ENCODE results near the gene ZHX3. TPM values are rescaled to one million over a fixed set of nuclear protein-coding genes. Genes with fewer than 3 reads are reported as not detected.

ZHX3 gene
- total RNA-seq, 1 donor from 2014 or later: 16.3 TPM

DNA sequence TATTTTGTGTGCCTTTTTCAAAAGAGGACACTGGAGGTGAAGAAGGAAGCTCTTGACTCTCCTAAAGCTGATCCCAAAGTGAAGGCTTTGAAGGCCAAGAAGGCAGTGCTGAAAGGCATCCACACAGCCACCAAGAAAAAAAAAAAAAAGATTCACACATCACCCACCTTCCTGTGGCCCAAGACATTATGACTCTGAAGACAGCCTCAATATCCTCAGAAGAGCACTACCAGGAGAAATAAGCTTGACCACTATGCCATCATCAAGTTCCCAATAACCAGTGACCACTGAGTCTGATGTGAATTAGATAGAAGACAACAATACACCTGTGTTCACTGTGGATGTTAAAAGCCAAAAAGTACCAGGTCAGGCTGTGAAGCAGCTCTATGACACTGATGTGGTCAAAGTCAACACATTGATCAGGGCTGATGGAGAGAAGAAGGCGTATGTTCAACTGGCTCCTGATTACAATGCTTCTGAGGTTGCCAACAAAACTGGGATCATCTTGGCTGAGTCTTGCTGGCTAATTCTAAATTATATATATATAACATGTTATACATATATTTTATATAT lies 120.8 kb downstream of the ZHX3 start:
- TF ChIP-seq, protein P1, sequence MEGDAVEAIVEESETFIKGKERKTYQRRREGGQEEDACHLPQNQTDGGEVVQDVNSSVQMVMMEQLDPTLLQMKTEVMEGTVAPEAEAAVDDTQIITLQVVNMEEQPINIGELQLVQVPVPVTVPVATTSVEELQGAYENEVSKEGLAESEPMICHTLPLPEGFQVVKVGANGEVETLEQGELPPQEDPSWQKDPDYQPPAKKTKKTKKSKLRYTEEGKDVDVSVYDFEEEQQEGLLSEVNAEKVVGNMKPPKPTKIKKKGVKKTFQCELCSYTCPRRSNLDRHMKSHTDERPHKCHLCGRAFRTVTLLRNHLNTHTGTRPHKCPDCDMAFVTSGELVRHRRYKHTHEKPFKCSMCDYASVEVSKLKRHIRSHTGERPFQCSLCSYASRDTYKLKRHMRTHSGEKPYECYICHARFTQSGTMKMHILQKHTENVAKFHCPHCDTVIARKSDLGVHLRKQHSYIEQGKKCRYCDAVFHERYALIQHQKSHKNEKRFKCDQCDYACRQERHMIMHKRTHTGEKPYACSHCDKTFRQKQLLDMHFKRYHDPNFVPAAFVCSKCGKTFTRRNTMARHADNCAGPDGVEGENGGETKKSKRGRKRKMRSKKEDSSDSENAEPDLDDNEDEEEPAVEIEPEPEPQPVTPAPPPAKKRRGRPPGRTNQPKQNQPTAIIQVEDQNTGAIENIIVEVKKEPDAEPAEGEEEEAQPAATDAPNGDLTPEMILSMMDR (conservative IDR thresholded peaks at IDR 0.05): no peak
- Mint-ChIP-seq H3K4me1 (ENCODE audit: unreplicated experiment) (no peaks in the 10 kb centered on the region), H3K36me3 (peaks cover 27% of the 10 kb centered on the region), H3K27ac (no peak overlapping the region), H3K27me3 (no peaks in the 10 kb centered on the region), H3K9me3 (peaks cover 26% of the 10 kb centered on the region), H3K4me3 (no peak overlapping the region)
- DNase-seq (ENCODE audit: extremely low spot score, unreplicated experiment): no peak

DNA sequence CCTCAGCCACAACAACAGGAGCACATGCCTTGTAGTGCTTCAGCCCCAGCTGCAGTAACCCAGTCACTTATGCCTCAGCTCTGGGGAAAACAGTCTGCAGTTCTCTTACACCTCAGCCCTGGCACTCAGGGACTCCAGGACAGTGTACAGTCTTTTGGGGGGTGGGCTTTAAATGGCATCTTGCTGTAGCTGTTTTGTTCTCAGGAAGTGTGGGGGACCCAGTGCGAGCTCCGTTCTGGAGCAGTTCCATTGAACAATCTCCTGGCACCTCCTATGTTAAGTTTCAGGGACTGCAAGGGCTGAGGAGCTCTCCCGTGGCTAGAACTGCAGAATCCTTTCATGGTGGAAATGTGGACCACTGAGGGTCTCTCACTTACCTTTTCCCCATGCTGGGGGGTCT lies 125.0 kb downstream of the ZHX3 start:
- H3K4me3 Mint-ChIP-seq: no peak overlapping the region
- H3K4me1 Mint-ChIP-seq (ENCODE audit: unreplicated experiment): no peaks in the 10 kb centered on the region
- no peak overlapping the region for H3K27ac Mint-ChIP-seq
- DNase-seq (ENCODE audit: extremely low spot score, unreplicated experiment): no peak
- TF ChIP-seq, protein P1 (conservative IDR thresholded peaks at IDR 0.05): no peak
- H3K9me3 Mint-ChIP-seq: peaks cover 33% of the 10 kb centered on the region
- peaks cover 11% of the 10 kb centered on the region for H3K36me3 Mint-ChIP-seq
- H3K27me3 Mint-ChIP-seq: no peaks in the 10 kb centered on the region

DNA sequence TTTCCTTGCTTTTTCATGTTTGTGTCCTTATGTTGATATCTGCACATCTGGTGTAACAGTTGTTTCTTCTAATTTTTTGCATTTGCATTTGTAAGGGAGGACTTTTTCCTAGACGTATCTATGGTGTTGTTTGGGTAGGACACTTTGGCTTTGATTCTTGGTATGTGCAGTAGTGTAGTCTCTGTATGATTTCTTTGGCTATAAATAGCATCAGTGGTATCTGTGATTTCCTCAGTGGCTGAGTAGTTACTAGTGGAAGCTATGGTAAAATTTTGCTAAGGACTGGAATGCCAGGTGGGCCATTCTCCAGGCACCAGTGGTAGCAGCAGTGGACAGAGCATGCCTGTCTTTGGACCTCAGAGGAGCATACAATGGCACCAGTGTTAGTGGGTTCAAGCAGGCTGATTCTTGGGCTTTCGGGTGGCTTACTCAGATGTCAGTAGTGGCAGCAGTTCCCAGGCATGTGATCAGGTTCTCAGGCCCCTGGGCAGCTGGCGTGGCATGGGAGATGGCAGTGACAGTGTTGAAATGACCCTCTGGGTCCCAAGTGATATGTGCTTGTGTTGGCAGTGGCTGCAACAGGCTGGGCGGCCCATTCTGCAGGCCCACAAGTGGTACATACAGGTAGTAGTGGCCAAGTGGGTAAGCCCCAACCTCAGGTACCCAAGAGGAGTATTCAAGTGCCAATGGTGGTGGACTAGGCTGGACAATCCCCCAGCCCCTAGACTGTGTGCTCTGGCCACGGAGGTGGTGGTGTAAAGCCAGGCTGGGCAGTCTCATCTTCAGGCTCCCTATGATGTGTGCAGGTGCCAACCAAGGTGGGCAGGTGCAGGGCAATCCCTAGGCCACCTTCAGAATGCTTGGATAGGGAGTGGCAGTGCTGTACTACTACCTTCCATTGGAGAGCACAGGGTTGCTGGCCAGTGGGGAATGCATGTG lies 125.7 kb downstream of the ZHX3 start:
- Mint-ChIP-seq H3K36me3 (peaks cover 9% of the 10 kb centered on the region), H3K27me3 (no peaks in the 10 kb centered on the region), H3K9me3 (peaks cover 30% of the 10 kb centered on the region), H3K4me3 (no peak overlapping the region), H3K27ac (no peak overlapping the region), H3K4me1 (ENCODE audit: unreplicated experiment) (no peaks in the 10 kb centered on the region)
- TF ChIP-seq, protein P1 (conservative IDR thresholded peaks at IDR 0.05): no peak
- no peak for DNase-seq (ENCODE audit: extremely low spot score, unreplicated experiment)

DNA sequence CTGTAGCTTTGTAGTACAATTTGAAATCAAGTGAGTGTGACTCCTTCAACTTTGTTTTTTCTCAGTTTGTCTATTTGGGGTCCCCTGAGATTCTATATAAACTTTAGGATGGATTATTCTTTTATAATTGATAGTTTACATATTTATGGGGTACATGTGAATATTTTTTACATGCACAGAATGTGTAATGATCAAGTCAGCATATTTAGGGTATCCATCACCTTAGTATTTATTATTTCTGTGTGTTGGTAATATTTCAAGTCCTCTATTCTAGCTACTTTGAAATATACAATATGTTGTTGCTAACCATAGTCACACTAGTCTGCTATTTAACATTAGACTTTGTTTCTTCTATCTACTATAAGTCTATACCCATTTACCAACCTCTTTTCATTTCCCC lies 129.9 kb downstream of the ZHX3 start:
- DNase-seq (ENCODE audit: extremely low spot score, unreplicated experiment): no peak
- Mint-ChIP-seq H3K27ac (no peak overlapping the region), H3K9me3 (peaks cover 26% of the 10 kb centered on the region), H3K27me3 (no peaks in the 10 kb centered on the region), H3K4me3 (no peak overlapping the region), H3K36me3 (peaks cover under 1% of the 10 kb centered on the region), H3K4me1 (ENCODE audit: unreplicated experiment) (no peaks in the 10 kb centered on the region)
- TF ChIP-seq, protein P1 (conservative IDR thresholded peaks at IDR 0.05): no peak

DNA sequence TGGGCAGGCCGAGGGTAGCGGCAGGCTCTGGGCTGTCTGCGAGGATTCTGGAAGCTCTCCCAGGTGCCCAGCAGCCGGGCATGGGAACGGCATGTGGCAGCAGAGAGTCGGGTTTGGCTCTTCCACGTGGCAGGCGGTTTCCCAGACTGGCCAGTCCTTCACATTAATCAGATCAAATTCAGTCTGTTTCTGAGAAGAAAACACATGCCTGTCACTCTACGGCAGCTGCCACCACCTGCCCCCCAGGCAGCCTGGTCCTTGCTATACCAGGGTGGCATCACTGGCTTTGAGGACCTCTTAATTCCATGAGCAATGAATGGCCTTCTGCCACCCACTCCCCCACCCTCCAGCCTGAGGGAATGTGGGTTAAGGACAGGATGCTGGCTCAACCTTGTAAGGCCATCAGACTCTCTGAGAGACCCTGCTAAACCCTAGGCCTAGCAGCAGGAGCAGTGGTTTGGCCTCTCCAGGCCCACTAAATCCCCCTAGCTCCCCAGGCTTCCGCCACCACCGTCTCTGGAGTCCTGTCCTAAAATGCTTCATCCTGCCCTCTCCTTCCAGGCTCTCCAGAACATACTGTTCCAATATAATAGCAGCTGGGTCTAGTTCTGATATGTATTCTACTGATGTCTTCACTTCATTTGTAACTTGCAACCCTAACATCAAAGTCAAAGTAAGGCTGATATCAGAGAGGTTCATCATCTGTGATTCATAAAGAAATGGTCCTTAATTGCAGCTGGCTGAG lies 132.3 kb downstream of the ZHX3 start:
- Mint-ChIP-seq H3K4me3 (no peak overlapping the region), H3K36me3 (peaks cover 11% of the 10 kb centered on the region), H3K27me3 (no peaks in the 10 kb centered on the region), H3K27ac (no peak overlapping the region), H3K9me3 (peaks cover 21% of the 10 kb centered on the region), H3K4me1 (ENCODE audit: unreplicated experiment) (no peaks in the 10 kb centered on the region)
- DNase-seq (ENCODE audit: extremely low spot score, unreplicated experiment): no peak
- TF ChIP-seq, protein P1 (conservative IDR thresholded peaks at IDR 0.05): no peak

All from type B pancreatic cell (in vitro differentiated cells).